Measurements from ENCODE around the gene ITGA2B. TPM values are rescaled to one million over a fixed set of nuclear protein-coding genes. Genes with fewer than 3 reads are reported as not detected.

The ITGA2B gene
- 1 to 10 TPM; 2.2 to 3.7 TPM for total RNA-seq

GRCh38 chr17:44389281-44389680 lies at the start of gene ITGA2B:
TSS of gene ITGA2B (minus strand) at chr17:44389649. CDS start at chr17:44389473, 176 bp downstream.
- Mint-ChIP-seq H3K9me3 (peaks cover 3% of the 10 kb centered on the region), H3K4me1 (peaks cover 11% of the 10 kb centered on the region), H3K27ac (peak within 1 kb of the TSS; percentile 65), H3K27me3 (peaks cover 4% of the 10 kb centered on the region), H3K36me3 (ENCODE audit: low read depth) (no peaks in the 10 kb centered on the region), H3K4me3 (no peak within 1 kb of the TSS)
- ATAC-seq (replicated peaks) = no peak

- ATAC-seq (replicated peaks) = no peak
- Mint-ChIP-seq H3K9me3 (no peaks in the 10 kb centered on the region), H3K27me3 (no peaks in the 10 kb centered on the region), H3K27ac (peak overlapping the region; percentile 79), H3K4me1 (peaks cover 13% of the 10 kb centered on the region), H3K36me3 (ENCODE audit: low read depth) (peaks cover 45% of the 10 kb centered on the region), H3K4me3 (no peak overlapping the region)
Observed at GRCh38 chr17:44439168-44439567, 49.7 kb upstream of the ITGA2B start.

GRCh38 chr17:44438636-44439035 lies 49.2 kb upstream of the ITGA2B start:
- no peaks in the 10 kb centered on the region for H3K27me3 Mint-ChIP-seq
- no peaks in the 10 kb centered on the region for H3K9me3 Mint-ChIP-seq
- H3K4me3 Mint-ChIP-seq = no peak overlapping the region
- ATAC-seq (replicated peaks) = peak; percentile 19
- peaks cover 50% of the 10 kb centered on the region for H3K36me3 Mint-ChIP-seq (ENCODE audit: low read depth)
- peaks cover 13% of the 10 kb centered on the region for H3K4me1 Mint-ChIP-seq
- H3K27ac Mint-ChIP-seq = peak overlapping the region; percentile 79

- Mint-ChIP-seq H3K27me3 (no peaks in the 10 kb centered on the region), H3K4me3 (no peak overlapping the region), H3K9me3 (no peaks in the 10 kb centered on the region), H3K36me3 (ENCODE audit: low read depth) (peaks cover 73% of the 10 kb centered on the region), H3K27ac (no peak overlapping the region), H3K4me1 (peaks cover 13% of the 10 kb centered on the region)
- no peak for ATAC-seq (replicated peaks)
Observed at GRCh38 chr17:44436336-44436735, 46.9 kb upstream of the ITGA2B start.

- no peaks in the 10 kb centered on the region for H3K9me3 Mint-ChIP-seq
- peaks cover 85% of the 10 kb centered on the region for H3K36me3 Mint-ChIP-seq (ENCODE audit: low read depth)
- no peaks in the 10 kb centered on the region for H3K4me1 Mint-ChIP-seq
- no peak overlapping the region for H3K4me3 Mint-ChIP-seq
- no peak for ATAC-seq (replicated peaks)
- no peak overlapping the region for H3K27ac Mint-ChIP-seq
- H3K27me3 Mint-ChIP-seq = no peaks in the 10 kb centered on the region
Observed at GRCh38 chr17:44432254-44433157, 43.1 kb upstream of the ITGA2B start.

GRCh38 chr17:44424828-44425461 lies 35.5 kb upstream of the ITGA2B start:
- Mint-ChIP-seq H3K4me1 (peaks cover 17% of the 10 kb centered on the region), H3K27me3 (no peaks in the 10 kb centered on the region), H3K27ac (peak overlapping the region; percentile 89), H3K9me3 (no peaks in the 10 kb centered on the region), H3K4me3 (peak overlapping the region; percentile 59), H3K36me3 (ENCODE audit: low read depth) (peaks cover 78% of the 10 kb centered on the region)
- ATAC-seq (replicated peaks) = peak; percentile 92

- ATAC-seq (replicated peaks) = peak; percentile 98
- H3K27me3 Mint-ChIP-seq = no peaks in the 10 kb centered on the region
- H3K27ac Mint-ChIP-seq = peak overlapping the region; percentile 93
- peaks cover 14% of the 10 kb centered on the region for H3K4me1 Mint-ChIP-seq
- peak overlapping the region; percentile 29 for H3K4me3 Mint-ChIP-seq
- H3K9me3 Mint-ChIP-seq = no peaks in the 10 kb centered on the region
- H3K36me3 Mint-ChIP-seq (ENCODE audit: low read depth) = peaks cover 88% of the 10 kb centered on the region
Observed at GRCh38 chr17:44417553-44417952, 28.1 kb upstream of the ITGA2B start.

GRCh38 chr17:44416558-44417289 lies 27.3 kb upstream of the ITGA2B start:
- H3K27me3 Mint-ChIP-seq = no peaks in the 10 kb centered on the region
- H3K9me3 Mint-ChIP-seq = no peaks in the 10 kb centered on the region
- peaks cover 15% of the 10 kb centered on the region for H3K4me1 Mint-ChIP-seq
- H3K36me3 Mint-ChIP-seq (ENCODE audit: low read depth) = peaks cover 85% of the 10 kb centered on the region
- H3K27ac Mint-ChIP-seq = peak overlapping the region; percentile 93
- no peak overlapping the region for H3K4me3 Mint-ChIP-seq
- ATAC-seq (replicated peaks) = no peak

- Mint-ChIP-seq H3K27me3 (no peaks in the 10 kb centered on the region), H3K9me3 (no peaks in the 10 kb centered on the region), H3K36me3 (ENCODE audit: low read depth) (peaks cover 68% of the 10 kb centered on the region), H3K4me3 (no peak overlapping the region), H3K4me1 (peaks cover 15% of the 10 kb centered on the region), H3K27ac (peak overlapping the region; percentile 43)
- no peak for ATAC-seq (replicated peaks)
Observed at GRCh38 chr17:44414394-44415155, 25.1 kb upstream of the ITGA2B start.

GRCh38 chr17:44409309-44410028 lies 20.0 kb upstream of the ITGA2B start:
- no peak overlapping the region for H3K4me3 Mint-ChIP-seq
- peaks cover 5% of the 10 kb centered on the region for H3K4me1 Mint-ChIP-seq
- H3K9me3 Mint-ChIP-seq = no peaks in the 10 kb centered on the region
- H3K36me3 Mint-ChIP-seq (ENCODE audit: low read depth) = peaks cover 47% of the 10 kb centered on the region
- no peak overlapping the region for H3K27ac Mint-ChIP-seq
- H3K27me3 Mint-ChIP-seq = no peaks in the 10 kb centered on the region
- ATAC-seq (replicated peaks) = no peak

GRCh38 chr17:44408786-44409185 lies 19.3 kb upstream of the ITGA2B start:
- no peak overlapping the region for H3K4me3 Mint-ChIP-seq
- no peaks in the 10 kb centered on the region for H3K27me3 Mint-ChIP-seq

GRCh38 chr17:44402564-44403172 lies 13.2 kb upstream of the ITGA2B start:
- H3K4me3 Mint-ChIP-seq = no peak overlapping the region
- peak overlapping the region; percentile 8 for H3K27ac Mint-ChIP-seq
- ATAC-seq (replicated peaks) = peak; percentile 96
- H3K4me1 Mint-ChIP-seq = peaks cover 7% of the 10 kb centered on the region
- peaks cover 95% of the 10 kb centered on the region for H3K36me3 Mint-ChIP-seq (ENCODE audit: low read depth)
- H3K9me3 Mint-ChIP-seq = no peaks in the 10 kb centered on the region
- H3K27me3 Mint-ChIP-seq = no peaks in the 10 kb centered on the region

More at GRCh38 chr17:44408786-44409185, 19.3 kb upstream of the ITGA2B start:
- no peak for ATAC-seq (replicated peaks)
- Mint-ChIP-seq H3K9me3 (no peaks in the 10 kb centered on the region), H3K27ac (no peak overlapping the region), H3K36me3 (ENCODE audit: low read depth) (peaks cover 49% of the 10 kb centered on the region), H3K4me1 (peaks cover 5% of the 10 kb centered on the region)

- Mint-ChIP-seq H3K9me3 (no peaks in the 10 kb centered on the region), H3K36me3 (ENCODE audit: low read depth) (peaks cover 85% of the 10 kb centered on the region), H3K4me3 (no peak overlapping the region), H3K4me1 (peaks cover 7% of the 10 kb centered on the region), H3K27me3 (no peaks in the 10 kb centered on the region), H3K27ac (peak overlapping the region; percentile 61)
- ATAC-seq (replicated peaks) = no peak
Observed at GRCh38 chr17:44400226-44400847, 10.9 kb upstream of the ITGA2B start.
